SK-N-SH (cell line): ENCODE measurements around the gene PLCB1.

Source experiments
- CTCF ChIP-seq: fragments of 200-600 bp; sonication (generic); IDR thresholded peaks from 2 replicates; pipeline ENCODE4 v1.6.1; 2017; ENCODE audit warnings: antibody characterized with exemption, mild to moderate bottlenecking, moderate library complexity
- EZH2phosphoT487 ChIP-seq: fragments of 200-600 bp; sonication (generic); IDR thresholded peaks from 2 replicates; pipeline ENCODE4 v1.6.1; 2017; ENCODE audit warnings: low read depth, mixed run types, mild to moderate bottlenecking, antibody characterized with exemption, moderate library complexity, borderline replicate concordance
- GABPA ChIP-seq: IDR thresholded peaks from 2 replicates; pipeline ENCODE4 v1.4.0; 2012; ENCODE audit warnings: low read depth, mild to moderate bottlenecking
- MAX ChIP-seq: IDR thresholded peaks from 2 replicates; pipeline ENCODE4 v1.4.0; 2012; ENCODE audit warnings: low read depth
- POLR2AphosphoS5 ChIP-seq: IDR thresholded peaks from 2 replicates; pipeline ENCODE4 v1.6.1; 2012; ENCODE audit warnings: low read depth, low read length
- RAD21 ChIP-seq: IDR thresholded peaks from 2 replicates; pipeline ENCODE4 v1.6.1; 2012; ENCODE audit warnings: mild to moderate bottlenecking, low read length
- SMC3 ChIP-seq: IDR thresholded peaks from 2 replicates; pipeline ENCODE4 v1.6.1; 2012; ENCODE audit warnings: low read depth, low read length, improper control_type of control experiment
- USF2 ChIP-seq: fragments of 150-350 bp; IDR thresholded peaks from 2 replicates; pipeline ENCODE4 v1.6.1; 2017; ENCODE audit warnings: antibody characterized with exemption, low read length, low read depth, borderline replicate concordance
- YY1 ChIP-seq: IDR thresholded peaks from 2 replicates; pipeline ENCODE4 v1.4.0; 2012; ENCODE audit warnings: low read depth, mild to moderate bottlenecking
- ZBTB33 ChIP-seq: IDR thresholded peaks from 2 replicates; pipeline ENCODE4 v1.4.0; 2012; ENCODE audit warnings: low read depth, borderline replicate concordance

- TF ChIP-seq CTCF (no peak), USF2 (no peak), SMC3 (no peak), YY1 (no peak), GABPA (no peak), RAD21 (no peak), POLR2AphosphoS5 (no peak), MAX (no peak), EZH2phosphoT487 (no peak), ZBTB33 (no peak)
Measured at GRCh38 chr20:8490076-8490830, 358.2 kb downstream of the PLCB1 start.
